Upper lobe of right lung (tissue), 1 donor: ENCODE results near the gene ME3. TPM values are rescaled to one million over a fixed set of nuclear protein-coding genes. Genes with fewer than 3 reads are reported as not detected.

ENCODE experiments used
- ATAC-seq: fragments of 200-7000 bp; cut with Tn5 transposase; one replicate; pipeline ENCODE4 v1.9.1; 2020; ENCODE audit warnings: mild to moderate bottlenecking, moderate library complexity
- DNase-seq: peaks from one replicate; pipeline ENCODE4 v3.0.0-alpha.2; 2020
- H3K27ac ChIP-seq: fragments of 200-600 bp; one replicate; pipeline ENCODE4 v1.8.0; 2022
- H3K27me3 ChIP-seq: fragments of 200-600 bp; one replicate; pipeline ENCODE4 v1.8.0; 2022; ENCODE audit warnings: mild to moderate bottlenecking
- H3K36me3 ChIP-seq: fragments of 200-600 bp; one replicate; pipeline ENCODE4 v1.8.0; 2022
- H3K4me1 ChIP-seq: fragments of 200-600 bp; one replicate; pipeline ENCODE4 v1.8.0; 2022
- H3K4me3 ChIP-seq: fragments of 200-600 bp; one replicate; pipeline ENCODE4 v1.8.0; 2022; ENCODE audit warnings: mild to moderate bottlenecking
- H3K9me3 ChIP-seq: fragments of 200-600 bp; one replicate; pipeline ENCODE4 v1.8.0; 2022
- CTCF ChIP-seq: fragments of 200-600 bp; IDR thresholded peaks from one replicate; pipeline ENCODE4 v1.8.0; 2022; ENCODE audit warnings: antibody characterized with exemption
- intact Hi-C: fragments of 100-400 bp; cut with DNase I; formaldehyde crosslinking; loops from one replicate; pipeline ENCODE4 v1.11.0; 2022
- total RNA-seq: library from RNA; stranded (reverse); fragmentation: NEBNext Ultra II Directional; extraction: Animal tissue kit (Norgen Biotek cat#: 25700); gene quantifications from one replicate; pipeline ENCODE4 v1.2.1, GENCODE V29; 2021
- donor health status: DM: no; HTN: yes; CAD: no; lungs with severe emphysema.

ME3 gene
- total RNA-seq, 1 donor from 2014 or later: 24.7 TPM

DNA sequence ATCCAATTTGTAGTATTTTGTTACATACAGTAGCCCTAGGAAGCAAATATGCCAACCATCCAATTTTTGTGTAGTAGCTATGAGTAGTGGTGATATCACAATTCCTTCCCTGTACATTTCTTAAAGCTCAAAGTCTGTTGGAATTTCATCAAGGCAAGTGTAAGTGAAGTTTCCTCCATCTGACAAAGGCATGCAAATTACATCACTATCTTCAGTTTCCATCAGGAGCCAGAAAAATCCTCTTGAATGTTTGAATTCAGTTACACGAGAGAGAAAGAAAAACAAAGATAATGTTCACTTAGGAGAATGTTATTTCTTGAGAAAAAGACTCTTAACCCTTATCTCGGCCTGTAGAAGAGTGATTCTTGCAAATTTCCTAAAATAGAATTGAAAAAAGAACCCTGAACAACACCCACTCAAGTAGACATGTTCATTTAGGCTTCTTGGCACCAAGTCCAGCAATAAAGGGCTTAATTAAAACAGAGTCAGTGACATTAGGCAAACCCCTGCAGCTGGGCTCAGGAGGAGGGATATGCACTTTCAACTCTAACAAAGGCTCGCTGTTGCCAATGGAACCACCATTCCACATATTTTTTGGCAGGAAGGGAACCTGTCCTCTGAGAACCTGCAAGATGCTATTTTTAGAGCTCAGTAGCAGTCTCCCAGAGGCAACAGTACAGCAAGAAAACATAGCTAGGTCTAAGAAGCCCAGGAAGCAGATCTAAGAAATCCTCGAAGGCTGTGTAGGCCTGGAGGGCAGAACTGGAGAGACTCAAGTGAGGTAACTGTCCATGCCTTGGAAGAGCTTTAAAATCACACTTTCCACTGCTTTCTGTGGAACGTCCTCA is 153.1 kb downstream of the ME3 start:
- no peak for DNase-seq
- intact Hi-C loops: no loop called here
- peak; percentile 61 for ATAC-seq
- Histone ChIP-seq H3K9me3 (no peaks in the 10 kb centered on the region), H3K27me3 (no peaks in the 10 kb centered on the region), H3K27ac (peak overlapping the region; percentile 38), H3K4me3 (no peak overlapping the region), H3K36me3 (no peaks in the 10 kb centered on the region), H3K4me1 (peaks cover 37% of the 10 kb centered on the region)
- no peak for TF ChIP-seq CTCF

DNA sequence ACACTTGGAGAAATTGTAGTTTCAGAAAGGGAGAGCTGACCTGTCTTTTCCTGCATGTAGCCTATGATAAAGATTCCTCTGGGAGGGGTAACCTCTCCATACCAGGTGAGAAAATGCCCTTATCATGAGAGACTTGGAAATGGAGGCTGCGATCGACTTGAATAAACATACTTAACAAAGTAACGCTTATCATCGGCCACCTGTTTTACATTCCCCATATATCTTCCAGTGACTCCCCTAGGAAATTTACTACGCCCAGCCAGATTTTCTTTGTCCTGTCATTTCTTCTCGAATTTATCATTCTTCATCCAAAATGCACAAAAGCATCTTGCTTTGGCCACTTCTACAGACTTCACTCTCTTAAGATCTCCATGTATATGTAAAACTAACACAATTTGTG is 154.2 kb downstream of the ME3 start:
- intact Hi-C loops: no loop called here
- Histone ChIP-seq H3K4me3 (no peak overlapping the region), H3K36me3 (no peaks in the 10 kb centered on the region), H3K27ac (no peak overlapping the region), H3K4me1 (peaks cover 27% of the 10 kb centered on the region), H3K9me3 (no peaks in the 10 kb centered on the region), H3K27me3 (no peaks in the 10 kb centered on the region)
- DNase-seq (no peak), ATAC-seq (no peak)
- no peak for TF ChIP-seq CTCF

DNA sequence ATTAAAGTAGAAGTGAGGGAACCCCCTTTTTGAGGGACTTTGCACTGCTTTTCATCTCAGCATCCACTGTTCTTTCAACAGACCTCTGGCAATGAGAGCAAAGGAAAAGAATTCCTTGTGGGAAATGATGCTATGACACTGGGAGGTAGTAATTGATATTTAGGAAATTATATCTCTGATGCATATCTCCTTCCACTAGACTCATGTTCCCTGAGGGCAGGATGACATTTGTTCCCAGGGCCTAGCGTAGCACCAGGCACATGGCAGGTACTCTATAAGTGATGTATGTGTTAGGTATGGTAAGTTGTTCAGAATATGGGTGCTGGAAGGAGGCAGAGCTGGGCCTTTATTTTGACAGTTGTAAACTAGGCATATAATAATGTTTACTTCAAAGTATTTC is 154.9 kb downstream of the ME3 start:
- DNase-seq (no peak), ATAC-seq (no peak)
- Histone ChIP-seq H3K36me3 (no peaks in the 10 kb centered on the region), H3K9me3 (no peaks in the 10 kb centered on the region), H3K27me3 (no peaks in the 10 kb centered on the region), H3K4me1 (peaks cover 31% of the 10 kb centered on the region), H3K4me3 (no peak overlapping the region), H3K27ac (no peak overlapping the region)
- no peak for TF ChIP-seq CTCF
- intact Hi-C loops: no loop called here

DNA sequence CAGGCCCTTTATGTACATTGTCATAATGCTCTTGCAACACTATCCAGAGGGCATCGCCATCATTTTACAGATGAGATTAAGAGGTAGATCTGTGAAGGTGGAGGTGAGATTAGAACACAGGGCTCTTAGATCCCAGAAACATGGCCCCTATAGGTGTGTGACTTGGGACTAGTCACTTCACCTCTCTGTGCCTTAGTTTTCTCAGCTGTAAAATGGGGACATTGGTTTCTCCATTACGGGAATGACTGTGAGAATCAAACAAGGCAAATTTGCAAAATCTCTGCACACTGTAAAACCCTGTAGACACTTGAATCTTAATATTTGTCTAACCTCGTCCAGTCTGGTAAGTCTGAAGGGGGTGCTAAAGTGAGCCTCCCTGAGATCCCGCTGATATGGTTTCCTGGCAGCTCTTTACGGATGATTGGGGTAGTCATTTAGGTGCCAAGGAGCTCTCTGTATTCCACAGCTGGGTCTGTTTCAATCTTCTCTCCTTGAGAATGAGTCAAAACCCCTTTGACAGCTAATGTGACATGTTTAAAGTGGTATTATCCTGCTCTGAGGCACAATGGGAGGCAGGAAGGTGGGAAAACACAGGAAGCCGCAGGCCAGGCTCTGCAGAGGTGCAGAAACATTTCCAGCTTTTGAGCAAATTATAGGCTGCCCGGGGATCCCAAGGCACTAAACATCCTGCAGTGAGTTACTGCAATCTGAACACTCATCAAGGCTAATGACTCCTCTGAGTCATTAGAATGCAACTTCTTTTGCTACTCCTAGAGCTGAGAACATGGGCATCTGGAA is 156.9 kb downstream of the ME3 start:
- Histone ChIP-seq H3K4me3 (no peak overlapping the region), H3K27me3 (no peaks in the 10 kb centered on the region), H3K4me1 (peaks cover 33% of the 10 kb centered on the region), H3K36me3 (no peaks in the 10 kb centered on the region), H3K9me3 (no peaks in the 10 kb centered on the region), H3K27ac (no peak overlapping the region)
- DNase-seq: no peak
- intact Hi-C loops: no loop called here
- no peak for TF ChIP-seq CTCF
- no peak for ATAC-seq

GRCh38 chr11:86514453-86514852 is 158.0 kb downstream of the ME3 start:
- intact Hi-C loops: no loop called here
- H3K4me1 ChIP-seq: peaks cover 29% of the 10 kb centered on the region

More at GRCh38 chr11:86514453-86514852, 158.0 kb downstream of the ME3 start:
- no peak for TF ChIP-seq CTCF
- Histone ChIP-seq H3K4me3 (no peak overlapping the region), H3K27ac (no peak overlapping the region), H3K36me3 (no peaks in the 10 kb centered on the region), H3K9me3 (no peaks in the 10 kb centered on the region), H3K27me3 (no peaks in the 10 kb centered on the region)
- peak; percentile 31 for ATAC-seq
- no peak for DNase-seq
